ENCODE results near the gene SLC17A7. TPM values are rescaled to one million over a fixed set of nuclear protein-coding genes. Genes with fewer than 3 reads are reported as not detected.
A peak's percentile ranks its signal among the peaks of the same experiment; 100 is the strongest.

SLC17A7 gene
- total and polyA plus RNA-seq, 9 of the 15 experiments (the other 6 are each of a cell fraction or from before 2014, with no cell fraction given) = 1.1 to 15.7 (median 2.4) TPM

DNA sequence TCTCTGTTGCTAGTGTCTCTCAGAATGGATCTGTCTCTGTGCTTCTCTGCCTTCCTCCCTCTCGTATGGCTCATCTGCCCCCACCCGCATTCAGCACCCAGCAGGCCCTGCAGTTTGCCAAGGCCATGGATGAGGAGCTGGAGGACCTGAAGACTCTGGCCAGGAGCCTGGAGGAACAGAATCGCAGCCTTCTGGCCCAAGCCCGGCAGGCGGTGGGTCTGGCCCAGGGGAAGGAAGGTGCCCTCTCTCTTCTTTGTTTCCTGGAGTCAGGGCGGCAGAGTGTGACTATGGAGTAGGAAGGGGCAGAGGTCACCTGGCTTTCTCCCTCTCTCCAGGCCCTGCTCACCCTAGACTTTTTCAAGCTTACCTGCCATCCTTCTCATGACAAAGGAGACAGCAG is 42.4 kb downstream of the SLC17A7 start:
- ChIA-PET POLR2A (no interaction called here), CTCF (ENCODE audit: low intra/inter-chr PET ratio) (no interaction called here)
- Histone ChIP-seq H3K9me1 (ENCODE audit: control insufficient read depth, insufficient read depth, low read length) (no peaks in the 10 kb centered on the region), H3K36me3 (ENCODE audit: control insufficient read depth, insufficient read depth, low read length) (no peaks in the 10 kb centered on the region), H3K4me2 (ENCODE audit: insufficient read depth, low read length) (no peak overlapping the region), H3K9ac (ENCODE audit: insufficient read depth in 1 of 2, low read depth in 2 of 2, low read length in 2 of 2) (peak overlapping the region in 1 of 2 experiments; percentile 75; a peak in 2 of 4 replicates), H3K27me3 (ENCODE audit: control insufficient read depth in 2 of 2, insufficient read depth in 2 of 2, low read length in 2 of 2) (no peaks in the 10 kb centered on the region), H3K4me1 (replicated peaks in 1 of 2; ENCODE audit: control insufficient read depth in 2 of 2, insufficient read depth in 2 of 2, low read length in 2 of 2) (peaks cover 7 to 24% of the 10 kb centered on the region in 2 experiments), H3K79me2 (ENCODE audit: control insufficient read depth, insufficient read depth, low read length) (no peaks in the 10 kb centered on the region), H3K27ac (ENCODE audit: extremely low read depth, low read depth, low read length) (no peak overlapping the region), H2AFZ (ENCODE audit: low read depth, low read length) (no peak overlapping the region), H4K20me1 (replicated peaks; ENCODE audit: control insufficient read depth, insufficient read depth, low read length) (no peaks in the 10 kb centered on the region), H3K9me3 (replicated peaks; ENCODE audit: control insufficient read depth, insufficient read depth, low read depth, low read length) (no peaks in the 10 kb centered on the region), H3K4me3 (no peak overlapping the region)
- in situ Hi-C loops (cut with MboI) = no loop called here
- no peak for TF ChIP-seq MTA3 (IDR thresholded peaks at IDR 0.05; ENCODE audit: borderline replicate concordance)
- TF ChIP-seq, protein P1, sequence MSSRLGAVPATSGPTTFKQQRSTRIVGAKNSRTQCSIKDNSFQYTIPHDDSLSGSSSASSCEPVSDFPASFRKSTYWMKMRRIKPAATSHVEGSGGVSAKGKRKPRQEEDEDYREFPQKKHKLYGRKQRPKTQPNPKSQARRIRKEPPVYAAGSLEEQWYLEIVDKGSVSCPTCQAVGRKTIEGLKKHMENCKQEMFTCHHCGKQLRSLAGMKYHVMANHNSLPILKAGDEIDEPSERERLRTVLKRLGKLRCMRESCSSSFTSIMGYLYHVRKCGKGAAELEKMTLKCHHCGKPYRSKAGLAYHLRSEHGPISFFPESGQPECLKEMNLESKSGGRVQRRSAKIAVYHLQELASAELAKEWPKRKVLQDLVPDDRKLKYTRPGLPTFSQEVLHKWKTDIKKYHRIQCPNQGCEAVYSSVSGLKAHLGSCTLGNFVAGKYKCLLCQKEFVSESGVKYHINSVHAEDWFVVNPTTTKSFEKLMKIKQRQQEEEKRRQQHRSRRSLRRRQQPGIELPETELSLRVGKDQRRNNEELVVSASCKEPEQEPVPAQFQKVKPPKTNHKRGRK (tag; IDR thresholded peaks at IDR 0.05) = no peak
- TF ChIP-seq SIRT6 (IDR thresholded peaks at IDR 0.05; ENCODE audit: low read depth, low read length) = no peak
- TF ChIP-seq GABPB1 (CRISPR knock-in tag; IDR thresholded peaks at IDR 0.05) = no peak
- no peak for TF ChIP-seq U2AF1 (optimal IDR thresholded peaks at IDR 0.05; ENCODE audit: low read depth, low read length)
- no peak for TF ChIP-seq ZNF24 (IDR thresholded peaks at IDR 0.05)
- TF ChIP-seq ZNF3 (CRISPR knock-in tag; IDR thresholded peaks at IDR 0.05) = no peak
- TF ChIP-seq, protein P2, sequence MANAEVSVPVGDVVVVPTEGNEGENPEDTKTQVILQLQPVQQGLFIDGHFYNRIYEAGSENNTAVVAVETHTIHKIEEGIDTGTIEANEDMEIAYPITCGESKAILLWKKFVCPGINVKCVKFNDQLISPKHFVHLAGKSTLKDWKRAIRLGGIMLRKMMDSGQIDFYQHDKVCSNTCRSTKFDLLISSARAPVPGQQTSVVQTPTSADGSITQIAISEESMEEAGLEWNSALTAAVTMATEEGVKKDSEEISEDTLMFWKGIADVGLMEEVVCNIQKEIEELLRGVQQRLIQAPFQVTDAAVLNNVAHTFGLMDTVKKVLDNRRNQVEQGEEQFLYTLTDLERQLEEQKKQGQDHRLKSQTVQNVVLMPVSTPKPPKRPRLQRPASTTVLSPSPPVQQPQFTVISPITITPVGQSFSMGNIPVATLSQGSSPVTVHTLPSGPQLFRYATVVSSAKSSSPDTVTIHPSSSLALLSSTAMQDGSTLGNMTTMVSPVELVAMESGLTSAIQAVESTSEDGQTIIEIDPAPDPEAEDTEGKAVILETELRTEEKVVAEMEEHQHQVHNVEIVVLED (CRISPR knock-in tag; IDR thresholded peaks at IDR 0.05) = no peak
- TF ChIP-seq ZNF431 (CRISPR knock-in tag; IDR thresholded peaks at IDR 0.05) = no peak
- ATAC-seq (no peak), DNase-seq (ENCODE audit: extremely low read depth in 1 of 4, low spot score in 3 of 4) (no peak), FAIRE-seq (no peak)
- WGBS (ENCODE audit: insufficient coverage, low coverage, missing lambda C conversion rate) = 52% methylated on average over 6 of the region's 6 CpGs
- intact Hi-C loops (cut with micrococcal nuclease) = no loop called here
- BruUV-seq (replicated peaks) = no TSS peak
